Keratinocyte (primary cell): Measurements from ENCODE around the gene MMP21.

Experiments used
- EZH2 ChIP-seq: IDR thresholded peaks from one replicate; pipeline ENCODE4 v1.6.1; 2012; ENCODE audit warnings: inconsistent platforms, mild to moderate bottlenecking, low read length, moderate library complexity
- TF ChIP-seq, protein P1 (sequence below), 3 experiments: IDR thresholded peaks in 1 of 3; conservative IDR thresholded peaks in 1 of 3; optimal IDR thresholded peaks in 1 of 3; 2 replicates in 2 of 3; 3 replicates in 1 of 3; pipeline versions ENCODE3 to v1.5.1; 2011; ENCODE audit warnings: low read length in 3 of 3, mild to moderate bottlenecking in 3 of 3, moderate library complexity in 2 of 3, control low read depth in 1 of 3, inconsistent platforms in 1 of 3; ENCODE audit not compliant: insufficient read depth in 2 of 3; ENCODE audit errors: extremely low read depth in 1 of 3

DNA sequence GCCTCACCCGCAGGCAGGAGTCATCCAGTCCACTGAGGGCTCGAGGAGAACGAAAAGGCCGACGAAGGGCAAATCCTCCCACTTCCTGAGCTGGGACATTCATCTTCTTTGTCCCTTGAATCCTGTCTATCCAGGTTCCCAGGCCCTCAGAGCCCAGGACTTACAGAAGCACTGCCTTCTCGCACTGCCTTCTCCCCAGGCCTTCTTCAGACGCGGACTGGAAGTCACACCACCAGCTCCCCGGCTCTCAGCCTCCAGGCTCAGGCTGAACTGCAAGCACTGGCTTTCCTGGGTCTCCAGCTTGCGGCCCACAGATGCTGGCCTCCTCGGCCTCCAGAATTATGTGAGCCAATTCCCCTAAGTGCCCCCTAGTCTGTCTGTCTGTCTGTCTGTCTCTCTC lies 6.4 kb upstream of the MMP21 start:
- TF ChIP-seq, protein P1, sequence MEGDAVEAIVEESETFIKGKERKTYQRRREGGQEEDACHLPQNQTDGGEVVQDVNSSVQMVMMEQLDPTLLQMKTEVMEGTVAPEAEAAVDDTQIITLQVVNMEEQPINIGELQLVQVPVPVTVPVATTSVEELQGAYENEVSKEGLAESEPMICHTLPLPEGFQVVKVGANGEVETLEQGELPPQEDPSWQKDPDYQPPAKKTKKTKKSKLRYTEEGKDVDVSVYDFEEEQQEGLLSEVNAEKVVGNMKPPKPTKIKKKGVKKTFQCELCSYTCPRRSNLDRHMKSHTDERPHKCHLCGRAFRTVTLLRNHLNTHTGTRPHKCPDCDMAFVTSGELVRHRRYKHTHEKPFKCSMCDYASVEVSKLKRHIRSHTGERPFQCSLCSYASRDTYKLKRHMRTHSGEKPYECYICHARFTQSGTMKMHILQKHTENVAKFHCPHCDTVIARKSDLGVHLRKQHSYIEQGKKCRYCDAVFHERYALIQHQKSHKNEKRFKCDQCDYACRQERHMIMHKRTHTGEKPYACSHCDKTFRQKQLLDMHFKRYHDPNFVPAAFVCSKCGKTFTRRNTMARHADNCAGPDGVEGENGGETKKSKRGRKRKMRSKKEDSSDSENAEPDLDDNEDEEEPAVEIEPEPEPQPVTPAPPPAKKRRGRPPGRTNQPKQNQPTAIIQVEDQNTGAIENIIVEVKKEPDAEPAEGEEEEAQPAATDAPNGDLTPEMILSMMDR (optimal IDR thresholded peaks at IDR 0.05 in 1 of 3, IDR thresholded peaks at IDR 0.05 in 1 of 3, conservative IDR thresholded peaks at IDR 0.05 in 1 of 3; ENCODE audit: extremely low read depth in 1 of 3, insufficient read depth in 2 of 3, low read length in 3 of 3), result no peak
- no peak for TF ChIP-seq EZH2
